Esophagus muscularis mucosa (tissue), 3 donors: ENCODE measurements around the gene TMEM179.

Experiments used
- POLR2A ChIP-seq: fragments of 450-650 bp; IDR thresholded peaks from one replicate; pipeline ENCODE4 v1.6.1; 2017; ENCODE audit warnings: antibody characterized with exemption, moderate library complexity, mild to moderate bottlenecking, low read depth
- TF ChIP-seq, protein P1 (sequence below), 3 experiments: fragments of 200-600 bp in 2 of 3; fragments of 450-650 bp in 1 of 3; sonication (generic) in 2 of 3; IDR thresholded peaks; one replicate each; pipeline ENCODE4 v1.5.1; 2017 to 2019; ENCODE audit warnings: antibody characterized with exemption in 3 of 3, mild to moderate bottlenecking in 2 of 3, moderate library complexity in 1 of 3

DNA sequence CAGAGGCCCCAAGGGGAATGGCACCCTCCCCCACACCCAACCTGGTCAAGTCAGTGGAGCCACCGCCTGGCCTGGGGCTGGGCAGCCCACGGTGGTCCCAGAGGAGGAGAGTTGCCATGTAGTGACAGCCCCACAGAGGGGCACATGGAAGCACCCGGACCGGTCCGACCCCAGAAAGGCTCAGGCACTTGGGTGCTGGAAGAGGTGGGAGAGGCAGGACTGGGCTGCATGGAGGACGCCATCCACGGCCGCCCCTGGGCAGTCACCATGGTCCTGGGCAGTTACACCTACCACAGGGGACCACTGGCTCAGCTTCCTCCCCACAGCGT, 37.9 kb upstream of the TMEM179 start:
- TF ChIP-seq, protein P1, sequence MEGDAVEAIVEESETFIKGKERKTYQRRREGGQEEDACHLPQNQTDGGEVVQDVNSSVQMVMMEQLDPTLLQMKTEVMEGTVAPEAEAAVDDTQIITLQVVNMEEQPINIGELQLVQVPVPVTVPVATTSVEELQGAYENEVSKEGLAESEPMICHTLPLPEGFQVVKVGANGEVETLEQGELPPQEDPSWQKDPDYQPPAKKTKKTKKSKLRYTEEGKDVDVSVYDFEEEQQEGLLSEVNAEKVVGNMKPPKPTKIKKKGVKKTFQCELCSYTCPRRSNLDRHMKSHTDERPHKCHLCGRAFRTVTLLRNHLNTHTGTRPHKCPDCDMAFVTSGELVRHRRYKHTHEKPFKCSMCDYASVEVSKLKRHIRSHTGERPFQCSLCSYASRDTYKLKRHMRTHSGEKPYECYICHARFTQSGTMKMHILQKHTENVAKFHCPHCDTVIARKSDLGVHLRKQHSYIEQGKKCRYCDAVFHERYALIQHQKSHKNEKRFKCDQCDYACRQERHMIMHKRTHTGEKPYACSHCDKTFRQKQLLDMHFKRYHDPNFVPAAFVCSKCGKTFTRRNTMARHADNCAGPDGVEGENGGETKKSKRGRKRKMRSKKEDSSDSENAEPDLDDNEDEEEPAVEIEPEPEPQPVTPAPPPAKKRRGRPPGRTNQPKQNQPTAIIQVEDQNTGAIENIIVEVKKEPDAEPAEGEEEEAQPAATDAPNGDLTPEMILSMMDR (IDR thresholded peaks at IDR 0.05), result no peak
- no peak for TF ChIP-seq POLR2A
